ENCODE measurements around the gene TBXT. TPM values are rescaled to one million over a fixed set of nuclear protein-coding genes. Genes with fewer than 3 reads are reported as not detected.
A peak's percentile ranks its signal among the peaks of the same experiment; 100 is the strongest.

Gene TBXT
- total RNA-seq, 1 donor from 2014 or later = not detected

DNA sequence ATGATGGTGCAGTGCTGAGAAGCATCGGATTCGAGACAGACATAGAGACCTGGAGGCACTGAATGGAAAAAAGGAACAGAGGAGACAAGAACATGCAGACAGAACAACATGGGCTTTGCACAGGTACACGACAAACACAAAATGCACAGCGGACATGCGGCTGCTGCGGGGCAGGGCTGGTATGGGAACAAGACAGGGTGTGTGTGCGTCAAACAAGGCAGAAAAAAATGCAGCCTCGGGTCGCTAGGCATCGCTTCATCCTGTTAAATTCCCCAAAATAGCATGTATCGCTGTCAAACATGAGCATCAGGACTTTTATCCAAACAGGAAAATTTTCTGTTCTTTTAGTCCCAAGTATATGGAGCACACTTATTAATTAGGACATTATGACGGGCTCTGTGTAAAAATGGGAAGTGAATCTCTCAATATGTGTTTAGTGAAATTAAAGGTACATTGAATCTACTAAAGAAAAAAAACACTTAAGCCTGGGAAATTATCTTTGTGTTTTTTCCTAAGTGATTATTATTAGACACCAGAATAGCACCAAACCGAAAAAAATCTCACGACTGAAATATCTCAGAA is 36.1 kb upstream of the TBXT start:
- Histone ChIP-seq H3K4me3 (no peak overlapping the region), H3K27me3 (no peaks in the 10 kb centered on the region), H3K4me1 (no peaks in the 10 kb centered on the region), H3K36me3 (no peaks in the 10 kb centered on the region), H3K27ac (no peak overlapping the region), H3K9me3 (no peaks in the 10 kb centered on the region)
- TF ChIP-seq, protein P1, sequence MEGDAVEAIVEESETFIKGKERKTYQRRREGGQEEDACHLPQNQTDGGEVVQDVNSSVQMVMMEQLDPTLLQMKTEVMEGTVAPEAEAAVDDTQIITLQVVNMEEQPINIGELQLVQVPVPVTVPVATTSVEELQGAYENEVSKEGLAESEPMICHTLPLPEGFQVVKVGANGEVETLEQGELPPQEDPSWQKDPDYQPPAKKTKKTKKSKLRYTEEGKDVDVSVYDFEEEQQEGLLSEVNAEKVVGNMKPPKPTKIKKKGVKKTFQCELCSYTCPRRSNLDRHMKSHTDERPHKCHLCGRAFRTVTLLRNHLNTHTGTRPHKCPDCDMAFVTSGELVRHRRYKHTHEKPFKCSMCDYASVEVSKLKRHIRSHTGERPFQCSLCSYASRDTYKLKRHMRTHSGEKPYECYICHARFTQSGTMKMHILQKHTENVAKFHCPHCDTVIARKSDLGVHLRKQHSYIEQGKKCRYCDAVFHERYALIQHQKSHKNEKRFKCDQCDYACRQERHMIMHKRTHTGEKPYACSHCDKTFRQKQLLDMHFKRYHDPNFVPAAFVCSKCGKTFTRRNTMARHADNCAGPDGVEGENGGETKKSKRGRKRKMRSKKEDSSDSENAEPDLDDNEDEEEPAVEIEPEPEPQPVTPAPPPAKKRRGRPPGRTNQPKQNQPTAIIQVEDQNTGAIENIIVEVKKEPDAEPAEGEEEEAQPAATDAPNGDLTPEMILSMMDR (IDR thresholded peaks at IDR 0.05) = no peak
- intact Hi-C loops (cut with DNase I) = no loop called here
- ATAC-seq (no peak), DNase-seq (no peak)

DNA sequence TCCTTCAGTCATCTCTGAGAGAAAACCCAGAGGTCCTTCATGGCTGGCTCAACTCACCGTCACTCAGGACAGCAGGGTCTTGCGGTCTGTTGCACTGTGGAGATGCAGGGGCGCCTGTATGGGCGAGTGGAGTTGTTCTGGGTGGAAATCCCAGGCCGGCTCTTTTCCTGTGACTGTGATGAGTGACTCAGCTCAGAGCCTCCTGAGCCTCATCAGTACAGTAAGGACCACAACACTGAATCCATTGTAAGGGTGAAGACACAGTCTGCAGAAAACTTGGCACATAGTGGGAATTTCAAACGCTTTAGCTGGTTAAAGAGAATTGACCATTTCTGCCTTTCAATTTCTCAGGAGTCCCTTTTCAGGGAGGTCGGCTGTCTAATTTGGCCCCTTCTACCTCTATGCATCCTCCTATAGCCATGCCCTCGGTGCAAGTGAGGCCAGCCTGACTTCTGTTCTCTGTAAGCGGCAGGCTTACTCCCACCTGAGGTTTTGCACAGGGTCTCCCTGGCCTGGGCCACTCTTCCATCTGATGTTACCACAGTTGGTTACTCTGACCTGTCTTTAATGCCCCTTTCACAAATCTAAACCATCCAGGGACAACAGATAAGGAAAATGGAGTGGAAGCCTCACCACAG is 35.5 kb upstream of the TBXT start:
- no peaks in the 10 kb centered on the region for H3K4me1 ChIP-seq
- no peak overlapping the region for H3K27ac ChIP-seq
- no peaks in the 10 kb centered on the region for H3K27me3 ChIP-seq
- TF ChIP-seq, protein P1 (IDR thresholded peaks at IDR 0.05) = no peak
- intact Hi-C loops (cut with DNase I) = no loop called here
- H3K36me3 ChIP-seq = no peaks in the 10 kb centered on the region
- ATAC-seq = no peak
- no peaks in the 10 kb centered on the region for H3K9me3 ChIP-seq
- no peak overlapping the region for H3K4me3 ChIP-seq
- no peak for DNase-seq

DNA sequence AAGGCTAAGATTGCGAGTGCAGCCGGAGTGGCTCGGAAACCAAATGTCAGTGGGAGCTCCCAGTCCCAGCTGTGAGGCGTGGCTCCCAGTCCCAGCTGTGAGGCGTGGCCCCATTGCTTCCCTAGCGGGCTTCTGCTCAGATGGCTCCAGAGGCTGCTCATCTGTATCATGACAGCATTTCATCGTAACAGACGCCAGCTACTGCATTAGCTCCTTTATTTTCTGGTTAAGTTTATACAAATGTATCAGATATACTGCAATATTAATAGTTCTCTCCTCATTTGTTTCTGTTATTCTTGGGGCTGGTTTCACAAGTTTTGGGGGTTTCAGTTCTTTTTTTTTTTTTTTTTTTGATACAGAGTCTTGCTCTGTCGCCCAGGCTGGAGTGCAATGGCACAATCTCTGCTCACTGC is 34.7 kb upstream of the TBXT start:
- intact Hi-C loops (cut with DNase I) = no loop called here
- Histone ChIP-seq H3K27me3 (no peaks in the 10 kb centered on the region), H3K36me3 (no peaks in the 10 kb centered on the region), H3K4me3 (no peak overlapping the region), H3K4me1 (no peaks in the 10 kb centered on the region), H3K9me3 (no peaks in the 10 kb centered on the region), H3K27ac (no peak overlapping the region)
- DNase-seq = no peak
- ATAC-seq = peak; percentile 64
- TF ChIP-seq, protein P1 (IDR thresholded peaks at IDR 0.05) = no peak

DNA sequence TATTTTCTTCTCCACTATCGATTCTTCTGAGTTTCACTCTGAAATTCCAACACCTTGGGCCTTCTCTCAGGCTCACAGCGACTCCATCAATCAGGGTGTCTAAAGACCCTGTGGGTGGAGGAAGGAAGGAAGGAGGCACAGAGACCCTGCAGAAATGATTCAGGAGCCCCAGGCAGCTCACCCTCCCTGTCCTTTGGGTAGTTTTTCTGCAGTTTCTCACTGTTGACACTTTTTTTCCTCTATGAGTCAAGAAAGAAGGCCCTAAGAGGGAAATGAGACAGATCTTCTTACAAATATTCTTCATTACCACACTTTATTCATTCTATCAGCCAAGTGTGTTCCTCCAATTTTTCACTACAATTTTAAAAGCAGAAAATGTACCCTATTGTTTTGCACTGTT is 34.2 kb upstream of the TBXT start:
- intact Hi-C loops (cut with DNase I) = no loop called here
- no peak for DNase-seq
- TF ChIP-seq, protein P1 (IDR thresholded peaks at IDR 0.05) = no peak
- no peak overlapping the region for H3K4me3 ChIP-seq
- no peak for ATAC-seq
- no peaks in the 10 kb centered on the region for H3K36me3 ChIP-seq
- no peaks in the 10 kb centered on the region for H3K4me1 ChIP-seq
- H3K27me3 ChIP-seq = no peaks in the 10 kb centered on the region
- H3K27ac ChIP-seq = no peak overlapping the region
- H3K9me3 ChIP-seq = no peaks in the 10 kb centered on the region

DNA sequence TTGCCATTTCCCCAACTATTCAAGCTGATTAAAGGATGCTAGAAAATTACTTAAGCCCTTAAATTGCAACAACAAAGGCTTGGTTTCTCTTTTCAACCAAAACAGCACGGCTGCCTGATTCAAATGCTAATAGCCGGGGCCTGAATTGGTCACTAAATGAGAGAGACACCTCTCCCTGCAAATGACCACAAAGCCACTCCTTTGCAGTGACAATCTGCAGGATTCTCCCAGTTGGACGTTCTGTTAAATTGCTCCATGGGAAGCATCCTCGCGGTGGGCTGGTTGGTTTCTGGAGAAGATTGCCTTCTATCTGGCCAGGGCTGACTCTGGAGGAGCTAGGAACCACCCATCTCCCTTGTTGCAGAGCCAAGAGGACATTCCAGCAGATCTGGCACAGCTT is 29.7 kb upstream of the TBXT start:
- no peaks in the 10 kb centered on the region for H3K27me3 ChIP-seq

More for the DNA sequence above, 29.7 kb upstream of the TBXT start:
- intact Hi-C loops (cut with DNase I) = no loop called here
- ATAC-seq (no peak), DNase-seq (no peak)
- H3K4me1 ChIP-seq = no peaks in the 10 kb centered on the region
- H3K27ac ChIP-seq = no peak overlapping the region
- H3K4me3 ChIP-seq = no peak overlapping the region
- H3K9me3 ChIP-seq = no peaks in the 10 kb centered on the region
- TF ChIP-seq, protein P1 (IDR thresholded peaks at IDR 0.05) = no peak
- H3K36me3 ChIP-seq = no peaks in the 10 kb centered on the region
